NK-92 (cell line): ENCODE data around the gene LPCAT1.
"Not testable (repeated sequence)": the region's sequence is repeated elsewhere in the genome, so short reads cannot be mapped to it uniquely, and the experiment has no call there.

Source experiments
- DNase-seq: peaks from one replicate; lab custom pipeline; 2025; ENCODE audit not compliant: unreplicated experiment; lab: John Stamatoyannopoulos, UW

Gene LPCAT1

DNA sequence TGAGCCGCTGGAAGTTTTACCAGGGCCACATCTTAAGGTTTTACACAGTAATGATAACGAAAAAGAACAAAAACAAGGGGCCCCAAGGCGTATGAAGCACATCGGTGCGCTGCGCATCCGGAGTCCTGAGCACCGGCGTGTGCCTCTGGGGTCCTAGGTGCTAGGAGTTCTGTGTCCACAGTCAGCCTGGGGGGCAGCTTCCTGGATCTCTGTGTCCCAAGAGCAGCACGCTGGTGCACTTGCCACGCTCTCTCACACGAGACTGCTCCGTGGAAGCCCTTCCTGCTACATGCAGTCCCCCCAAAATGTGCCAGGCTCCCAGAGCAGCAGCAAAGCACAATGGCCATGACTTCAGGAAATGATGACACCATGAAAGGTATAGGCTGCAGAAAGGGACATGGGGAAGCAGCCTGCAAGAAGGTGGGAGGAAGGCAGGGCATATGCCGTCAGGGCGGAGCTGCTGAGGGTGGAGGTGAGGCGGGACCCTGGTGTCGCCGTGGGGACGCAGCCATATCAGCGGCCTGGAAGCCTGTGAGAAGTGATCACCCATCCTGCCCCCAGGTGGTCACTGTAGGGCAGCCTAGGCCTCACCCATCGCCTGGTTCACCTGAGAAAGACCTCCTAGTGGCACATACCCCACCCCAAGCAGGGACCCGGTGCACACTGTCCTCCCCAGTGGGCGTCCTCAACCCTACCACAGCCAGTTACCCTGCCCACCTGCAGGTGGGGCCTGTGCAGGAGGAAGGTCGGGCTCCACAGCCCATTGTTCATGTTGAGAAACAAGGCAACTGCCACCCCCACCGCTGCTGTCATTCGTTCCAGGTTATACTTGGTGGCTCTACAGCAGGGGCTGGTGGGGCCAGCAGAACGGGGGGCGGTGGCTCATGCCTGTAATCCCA lies 54.9 kb downstream of the LPCAT1 start:
- DNase-seq, result no peak

DNA sequence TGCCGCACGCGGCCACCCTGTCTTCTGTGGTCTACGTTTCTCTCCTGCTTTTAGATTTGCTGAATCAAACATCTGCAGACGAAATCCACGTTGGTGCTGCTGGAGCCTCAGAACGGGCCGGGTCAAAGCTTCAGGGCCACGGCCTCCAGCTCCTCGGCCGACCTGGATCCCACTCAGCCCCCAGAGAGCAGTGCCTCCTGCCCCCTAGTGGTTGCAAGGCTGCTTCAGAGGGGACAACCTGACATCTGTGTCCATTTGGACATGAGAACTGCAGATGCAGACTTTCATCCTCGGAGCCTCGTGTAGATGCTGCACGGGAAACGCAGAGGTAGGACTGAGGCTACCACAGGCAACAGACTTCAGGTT lies 55.5 kb downstream of the LPCAT1 start:
- DNase-seq, result no peak

DNA sequence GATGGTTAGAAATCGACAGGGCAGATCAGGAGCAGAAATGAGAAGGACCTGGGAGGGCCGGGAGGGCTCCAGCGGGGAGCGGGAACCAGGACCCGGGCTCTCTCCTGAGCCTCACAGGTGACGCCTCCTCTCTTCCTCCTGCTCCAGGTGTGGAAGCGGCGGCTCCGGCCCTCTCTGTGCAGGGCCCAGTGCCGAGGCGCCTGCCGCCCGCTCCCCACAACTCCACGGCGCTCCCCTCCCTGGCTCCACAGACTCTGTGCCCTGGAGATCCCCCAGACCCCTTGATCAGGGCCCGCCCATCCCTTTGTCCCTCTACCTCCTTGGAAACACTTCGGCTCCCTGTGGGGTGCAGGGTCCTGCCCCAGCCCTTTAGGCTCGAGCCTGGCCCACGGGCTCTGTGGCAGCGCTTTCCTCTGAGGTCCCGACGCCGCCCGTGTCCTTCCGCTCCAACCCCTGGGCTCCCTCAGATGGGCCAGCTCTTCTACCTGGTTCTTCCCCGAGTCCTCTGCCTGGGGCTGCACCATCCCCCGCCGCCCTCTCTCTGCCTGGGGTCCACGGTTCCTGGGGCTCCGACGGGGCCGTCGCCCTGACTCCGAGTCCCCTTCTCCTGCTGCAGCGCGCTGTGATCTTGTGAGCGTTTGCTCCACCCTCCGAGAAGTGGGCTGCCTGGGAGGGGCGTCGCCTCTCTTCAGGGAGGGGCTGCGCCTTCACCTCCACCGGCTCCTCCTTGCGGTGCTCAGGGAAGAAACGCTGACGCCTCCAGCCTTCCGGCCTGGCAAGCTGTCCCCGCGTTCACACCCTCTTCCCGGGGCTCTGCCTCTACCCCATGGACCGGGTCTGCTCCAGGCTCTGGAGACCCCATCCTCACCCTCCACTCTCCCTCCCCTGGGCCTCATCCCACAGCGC lies 56.2 kb downstream of the LPCAT1 start:
- DNase-seq, result no peak

DNA sequence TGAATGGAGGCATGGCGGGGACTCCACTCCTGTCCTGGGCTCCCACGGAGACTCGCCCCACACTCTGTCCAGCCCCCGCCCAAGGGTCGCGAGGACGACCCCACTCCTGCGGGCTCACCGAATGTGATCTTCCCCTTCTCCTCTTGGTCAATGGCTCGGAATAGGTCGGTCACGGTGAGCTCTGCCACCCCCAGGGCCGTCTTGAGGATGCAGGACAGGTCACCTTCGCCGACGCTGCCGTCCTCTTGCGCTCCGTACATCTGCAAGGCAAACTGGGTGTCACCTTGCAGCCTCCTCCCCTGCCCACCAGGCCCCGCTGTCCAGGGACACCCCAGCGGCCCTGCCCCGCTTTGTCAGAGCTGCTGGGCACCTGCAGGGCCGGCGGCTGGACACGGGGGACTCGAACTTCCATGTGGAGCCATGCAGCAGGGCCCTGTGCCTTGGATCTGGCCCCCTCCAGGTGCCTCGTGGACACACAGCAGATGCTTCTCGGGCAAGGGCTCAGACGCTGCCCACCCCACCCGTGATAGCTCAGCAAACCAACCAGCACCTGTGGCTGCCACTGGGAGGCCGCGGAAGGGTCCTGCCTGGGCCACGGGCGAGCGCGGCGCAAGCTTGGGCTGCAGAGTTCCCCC lies 57.0 kb downstream of the LPCAT1 start:
- DNase-seq, result no peak

DNA sequence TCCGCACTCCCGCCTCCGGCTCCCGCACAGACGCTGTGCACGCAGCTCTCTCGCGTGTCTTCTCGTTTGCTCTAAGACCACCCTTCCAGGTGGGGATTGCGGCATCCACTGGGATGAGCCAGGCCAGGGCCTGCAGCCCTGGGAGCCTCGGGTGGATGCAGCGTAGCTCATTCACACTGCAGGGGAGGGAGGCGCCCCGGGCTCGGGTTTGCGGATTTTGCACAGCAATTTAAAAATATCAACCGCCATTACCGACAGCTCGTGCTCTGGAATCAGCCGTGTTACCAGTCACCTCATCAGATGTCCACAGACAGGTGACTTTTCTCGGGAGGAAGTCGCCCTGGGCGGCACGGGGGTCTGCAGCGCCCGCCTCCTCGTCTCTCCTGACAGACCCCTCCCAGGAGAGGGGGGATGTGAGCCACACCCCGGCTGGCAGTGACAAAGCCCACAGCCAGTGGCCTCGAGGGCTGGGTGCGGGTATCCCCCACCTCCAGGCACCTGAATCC lies 57.7 kb downstream of the LPCAT1 start:
- no peak for DNase-seq

DNA sequence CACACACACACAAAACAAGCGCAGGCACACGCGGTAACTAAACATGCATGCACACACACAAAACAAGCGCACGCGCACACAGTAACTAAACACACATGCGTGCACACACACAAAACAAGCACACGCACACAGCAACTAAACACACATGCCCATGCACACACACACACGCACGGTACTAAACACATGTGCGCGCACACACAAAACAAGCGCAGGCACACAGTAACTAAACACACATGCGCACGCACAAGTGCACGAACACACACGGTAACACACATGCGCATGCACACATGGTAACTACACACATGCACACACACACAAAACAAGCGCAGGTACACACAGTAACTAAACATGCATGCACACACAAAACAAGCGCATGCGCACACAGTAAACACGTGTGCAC lies 58.6 kb downstream of the LPCAT1 start:
- DNase-seq, result no peak

DNA sequence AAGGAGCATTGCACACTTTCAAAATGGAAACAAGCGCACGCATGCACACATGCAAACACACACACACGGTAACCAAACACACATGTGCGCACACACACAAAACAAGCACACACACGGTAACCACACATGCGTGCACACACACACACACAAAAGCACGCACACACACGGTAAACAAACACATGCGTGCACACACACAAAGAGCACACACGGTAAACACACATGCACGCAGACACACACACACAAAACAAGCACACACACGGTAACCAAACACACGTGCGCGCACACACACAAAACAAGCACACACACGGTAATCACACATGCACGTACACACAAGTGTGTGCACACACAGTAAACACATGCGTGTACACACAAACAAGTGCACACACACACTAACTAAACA lies 59.2 kb downstream of the LPCAT1 start:
- DNase-seq, result no peak

- DNase-seq, result no peak
Observed at GRCh38 chr5:1464096-1464446, 59.7 kb downstream of the LPCAT1 start.

DNA sequence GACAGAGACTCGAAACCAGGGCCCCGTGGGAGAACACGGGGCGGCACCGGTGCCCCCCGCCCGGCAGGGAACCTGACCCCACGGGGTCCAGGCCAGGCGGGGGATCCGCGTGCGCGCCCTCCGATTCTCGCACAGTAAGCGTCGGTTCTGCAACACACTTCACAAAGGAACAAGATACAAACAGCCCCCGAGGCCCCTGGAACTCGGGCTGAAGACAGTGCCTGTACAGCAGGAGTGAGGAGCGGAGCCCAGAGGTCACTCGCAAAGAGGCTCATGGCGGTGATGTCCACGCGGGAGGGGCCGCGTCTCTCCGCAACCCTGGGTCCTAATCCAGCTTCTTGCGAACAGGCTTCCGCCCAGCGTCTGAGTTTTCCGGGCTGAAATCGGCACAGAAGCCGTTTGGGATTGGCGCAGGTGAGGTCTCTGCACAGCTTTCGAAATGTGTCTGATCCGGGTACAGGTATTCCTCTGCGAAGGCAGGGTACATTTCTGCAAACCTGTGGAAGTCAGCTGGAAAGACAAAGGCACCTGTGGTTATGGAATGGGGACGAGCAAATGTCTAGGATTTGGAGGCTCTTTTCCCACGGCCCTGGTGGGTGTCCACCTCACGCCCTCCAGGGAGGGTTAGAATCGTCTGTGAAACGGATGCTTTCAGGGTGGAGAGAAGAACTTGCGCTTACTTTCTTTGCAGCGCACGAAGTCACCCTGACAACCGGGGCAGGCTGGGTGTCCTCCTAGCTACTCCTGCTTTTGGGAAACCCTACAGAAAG lies 60.2 kb downstream of the LPCAT1 start:
- no peak for DNase-seq

DNA sequence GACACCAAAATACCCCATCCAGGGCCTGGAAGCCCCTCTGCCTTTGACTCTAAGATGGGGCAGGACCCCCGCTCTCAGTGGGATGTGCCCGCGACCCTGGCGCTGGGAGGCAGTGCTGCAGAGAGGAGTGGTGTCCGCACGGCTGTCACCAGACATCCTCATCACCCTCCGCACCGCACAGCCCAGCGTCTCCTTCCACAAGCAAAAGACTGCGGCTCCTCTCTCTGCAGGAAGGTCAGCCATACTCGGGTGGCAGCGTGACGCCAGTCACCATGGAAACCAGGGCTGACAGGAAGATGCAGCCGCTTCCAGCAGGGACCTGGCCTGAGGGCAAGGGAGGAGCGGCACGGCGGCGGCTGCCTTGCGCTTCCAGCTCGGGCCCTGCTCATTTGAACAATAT lies 61.4 kb downstream of the LPCAT1 start:
- no peak for DNase-seq

DNA sequence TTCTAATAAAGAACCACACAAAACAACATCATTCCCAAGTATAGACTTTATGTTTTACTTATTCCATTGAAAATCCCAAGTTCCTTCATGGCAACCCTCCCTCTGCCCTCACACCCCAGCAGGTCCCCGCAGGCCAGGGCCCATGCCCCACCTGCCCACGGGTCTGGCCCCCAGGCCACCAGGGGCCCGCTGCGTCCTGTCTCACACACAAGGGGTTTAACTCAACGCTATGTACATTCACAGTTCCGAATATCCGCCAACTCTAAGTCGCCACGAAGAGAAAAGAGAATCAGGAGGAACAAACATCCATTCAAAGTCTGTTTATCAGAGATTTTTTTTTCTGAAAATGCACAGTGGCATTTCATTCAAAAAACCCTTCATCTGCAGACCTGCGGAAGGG lies 62.4 kb downstream of the LPCAT1 start:
- DNase-seq, result no peak

DNA sequence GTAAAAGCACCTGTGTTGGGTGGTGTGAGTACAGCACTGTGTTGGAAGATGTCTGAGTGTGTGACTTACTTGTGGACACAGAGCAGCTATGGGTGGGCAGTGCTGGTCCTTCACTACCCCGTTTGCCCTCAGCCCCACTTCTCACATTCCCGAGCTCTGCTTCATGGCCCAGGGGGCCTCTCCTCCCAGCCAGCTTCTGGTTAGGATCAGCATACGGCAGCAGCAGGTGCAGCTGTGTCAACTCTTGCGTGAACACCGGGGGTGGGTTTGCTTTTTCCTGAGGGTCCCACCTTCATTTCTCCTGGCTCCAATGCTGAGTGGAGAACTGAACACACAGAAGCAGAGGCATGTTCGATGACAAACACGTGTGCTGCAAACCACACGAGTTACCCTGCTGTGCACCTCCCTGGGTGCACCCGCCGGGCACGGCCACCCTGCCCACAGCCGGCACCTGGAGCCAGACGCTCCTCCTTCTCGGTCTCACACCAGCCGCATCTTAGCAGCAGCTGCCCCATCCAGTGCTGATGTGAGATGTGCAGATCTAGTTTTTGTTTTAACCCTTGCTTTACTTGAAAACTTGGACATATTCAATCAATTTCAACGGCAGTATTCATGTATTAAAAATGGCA lies 63.6 kb downstream of the LPCAT1 start:
- DNase-seq, result no peak

- DNase-seq, result not testable (repeated sequence)
Observed at GRCh38 chr5:1459435-1459834, 64.3 kb downstream of the LPCAT1 start.

- DNase-seq, result not testable (repeated sequence)
Observed at GRCh38 chr5:1456110-1456881, 67.5 kb downstream of the LPCAT1 start.

DNA sequence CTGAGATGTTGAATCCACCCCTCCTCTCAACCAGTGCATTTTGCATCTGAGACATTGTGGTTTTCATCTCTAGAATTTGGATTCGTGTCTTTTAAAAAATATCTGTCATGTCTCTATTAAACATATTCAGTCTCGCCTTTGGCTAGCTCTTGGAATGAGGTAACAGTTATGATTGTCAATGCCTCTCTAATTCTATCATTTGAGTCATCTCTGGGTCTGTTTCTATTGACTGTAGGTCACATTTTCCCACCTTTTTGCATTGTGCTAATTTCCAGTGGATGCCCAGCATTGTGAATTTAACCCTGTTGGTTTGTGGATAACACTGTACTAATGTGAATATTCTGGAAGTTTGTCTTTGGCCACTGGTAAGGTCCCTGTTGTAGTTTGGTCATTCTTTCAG lies 70.1 kb downstream of the LPCAT1 start:
- no peak for DNase-seq

- DNase-seq, result no peak
Observed at GRCh38 chr5:1449081-1449630, 74.6 kb downstream of the LPCAT1 start.

GRCh38 chr5:1448511-1449011 lies 75.2 kb downstream of the LPCAT1 start:
- DNase-seq, result no peak

DNA sequence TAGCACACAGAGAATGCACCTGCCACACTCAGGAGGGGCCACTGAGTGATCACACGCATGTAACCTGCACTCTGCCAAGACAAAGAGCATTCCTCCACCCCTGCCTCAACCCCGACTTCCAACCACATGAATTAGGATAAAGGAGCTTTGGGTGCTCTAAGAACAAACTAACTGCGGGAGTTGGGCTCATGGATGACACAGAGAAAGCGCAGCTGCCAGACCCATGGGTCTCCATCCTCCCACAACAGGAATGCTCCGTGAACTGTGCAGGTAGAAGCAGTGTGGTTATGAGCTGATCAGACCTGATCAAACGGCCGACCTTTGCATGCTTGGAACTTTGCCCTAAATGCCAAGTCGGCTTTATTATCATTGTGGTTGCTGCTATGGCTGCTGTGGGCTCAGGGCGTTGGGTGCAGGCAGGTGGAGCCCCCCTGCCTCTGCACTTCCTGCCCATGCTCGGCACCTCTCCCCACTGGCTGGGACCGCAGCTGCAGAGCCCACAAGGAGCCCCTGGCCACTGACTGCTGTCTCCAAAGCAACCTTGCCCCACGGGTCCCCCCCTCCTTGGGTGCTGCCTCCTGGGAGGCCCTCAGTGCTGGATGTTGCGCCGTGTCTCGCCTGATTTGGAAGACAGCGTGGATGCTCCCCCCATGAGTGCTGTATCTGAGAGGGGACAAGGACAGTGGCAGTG lies 75.9 kb downstream of the LPCAT1 start:
- no peak for DNase-seq
